Fibroblast of pulmonary artery (primary cell): ENCODE measurements around the gene ZMIZ1.

ENCODE experiments used
- DNase-seq: peaks from one replicate; pipeline ENCODE4 v3.0.0-alpha.2; 2010; ENCODE audit warnings: low read depth
- H3K4me3 ChIP-seq: replicated peaks from 2 replicates; pipeline ENCODE4 v1.5.1; 2011; ENCODE audit warnings: low read depth, mild to moderate bottlenecking, control low read depth, low read length, moderate library complexity
- CTCF ChIP-seq: IDR thresholded peaks from 2 replicates; pipeline ENCODE4 v1.5.1; 2011; ENCODE audit warnings: mild to moderate bottlenecking, control low read depth, low read length, inconsistent platforms; ENCODE audit errors: missing control alignments

The ZMIZ1 gene

GRCh38 chr10:79320820-79321493 is 252.2 kb downstream of the ZMIZ1 start:
- peak; percentile 83 for DNase-seq
- no peak overlapping the region for H3K4me3 ChIP-seq
- no peak for TF ChIP-seq CTCF

- no peak overlapping the region for H3K4me3 ChIP-seq
- no peak for DNase-seq
- no peak for TF ChIP-seq CTCF
Observed at GRCh38 chr10:79321494-79321882, 252.7 kb downstream of the ZMIZ1 start.

GRCh38 chr10:79321951-79322350 is 253.2 kb downstream of the ZMIZ1 start:
- no peak for TF ChIP-seq CTCF
- H3K4me3 ChIP-seq = no peak overlapping the region
- no peak for DNase-seq

- H3K4me3 ChIP-seq = no peak overlapping the region
- peak; percentile 70 for DNase-seq
- TF ChIP-seq CTCF = no peak
Observed at GRCh38 chr10:79322616-79323543, 254.1 kb downstream of the ZMIZ1 start.

- no peak overlapping the region for H3K4me3 ChIP-seq
- TF ChIP-seq CTCF = no peak
- DNase-seq = no peak
Observed at GRCh38 chr10:79323602-79324001, 254.8 kb downstream of the ZMIZ1 start.

GRCh38 chr10:79324032-79324695 is 255.4 kb downstream of the ZMIZ1 start:
- TF ChIP-seq CTCF = no peak
- no peak for DNase-seq
- H3K4me3 ChIP-seq = no peak overlapping the region
